Lower leg skin (tissue), 3 donors: ENCODE results near the gene TRIM67.

Experiments
- CTCF ChIP-seq, 3 donors: fragments of 450-650 bp; IDR thresholded peaks; one replicate each; pipeline ENCODE4 v1.5.1; 2016; ENCODE audit warnings: antibody characterized with exemption in 3 of 3, mild to moderate bottlenecking in 3 of 3, moderate library complexity in 2 of 3
- POLR2A ChIP-seq, 2 donors: fragments of 450-650 bp; IDR thresholded peaks; one replicate each; pipeline ENCODE4 v1.6.1; 2016 to 2017; ENCODE audit warnings: antibody characterized with exemption in 2 of 2, mild to moderate bottlenecking in 1 of 2, moderate library complexity in 1 of 2

- TF ChIP-seq CTCF (IDR thresholded peaks at IDR 0.05): no peak
- TF ChIP-seq POLR2A (IDR thresholded peaks at IDR 0.05): no peak
Measured at GRCh38 chr1:231266811-231267322, 105.0 kb downstream of the TRIM67 start.
